Coronary artery (tissue), 2 donors: Measurements from ENCODE around the gene USP9X.
"Not testable (repeated sequence)": the region's sequence is repeated elsewhere in the genome, so short reads cannot be mapped to it uniquely, and the experiment has no call there.

Source experiments
- DNase-seq: peaks from one replicate; pipeline ENCODE4 v3.0.0-alpha.2; 2017; ENCODE audit warnings: low spot score
- H3K27ac ChIP-seq, 2 donors: fragments of 200-600 bp; sonication (generic); one replicate each; pipeline ENCODE4 v1.5.1; 2016 to 2019
- H3K4me3 ChIP-seq: fragments of 200-600 bp; sonication (generic); 2 replicates; pipeline ENCODE4 v1.5.1; 2016; ENCODE audit warnings: mild to moderate bottlenecking, moderate library complexity
- CTCF ChIP-seq: fragments of 200-600 bp; sonication (generic); IDR thresholded peaks from one replicate; pipeline ENCODE4 v1.5.1; 2019; ENCODE audit warnings: antibody characterized with exemption

Gene USP9X

DNA sequence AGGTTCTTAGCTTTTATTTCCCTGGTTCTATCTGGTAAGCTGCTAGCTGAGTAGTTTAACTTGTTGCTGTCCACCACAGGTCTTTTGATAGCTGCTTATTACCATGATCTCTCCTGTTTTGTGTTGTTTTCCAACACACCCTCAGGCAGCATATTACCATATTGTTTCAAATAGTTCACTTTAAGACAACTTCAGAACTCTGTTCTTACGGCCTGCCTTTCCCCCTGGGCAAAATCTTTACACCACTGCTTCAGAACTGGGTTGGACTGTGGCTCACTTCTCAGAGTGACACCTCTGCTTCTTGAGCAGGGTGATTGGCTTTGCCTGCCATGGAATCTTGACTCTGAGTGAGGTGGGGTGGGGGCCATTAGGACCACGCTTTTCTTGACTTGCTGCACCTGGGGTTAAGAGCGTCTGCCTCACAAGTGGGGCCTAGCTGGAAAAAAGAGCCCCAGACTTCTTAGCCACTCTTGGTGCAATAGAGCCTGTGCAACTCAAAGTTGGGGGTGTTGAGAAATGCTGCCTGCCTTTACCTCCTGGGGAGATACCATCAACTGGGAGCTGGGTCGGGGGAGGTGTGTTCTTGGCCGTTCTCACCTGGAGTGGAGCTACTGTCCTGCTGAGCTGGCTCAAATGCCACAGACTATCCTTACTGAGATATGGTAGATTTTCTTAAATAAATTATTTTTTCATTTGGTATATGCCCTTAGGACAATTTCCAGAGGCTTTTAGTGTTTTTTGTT, 23.4 kb downstream of the USP9X start:
- TF ChIP-seq CTCF, result no peak
- no peak for DNase-seq
- Histone ChIP-seq H3K27ac (no peak overlapping the region), H3K4me3 (no peak overlapping the region)

GRCh38 chrX:41110801-41111625, 25.8 kb downstream of the USP9X start:
- no peak for DNase-seq
- H3K27ac ChIP-seq, result no peak overlapping the region
- no peak for TF ChIP-seq CTCF

GRCh38 chrX:41115104-41115425, 29.8 kb downstream of the USP9X start:
- TF ChIP-seq CTCF, result peak; percentile 63
- DNase-seq, H3K27ac ChIP-seq: not testable (repeated sequence)

More at GRCh38 chrX:41110801-41111625, 25.8 kb downstream of the USP9X start:
- H3K4me3 ChIP-seq, result no peak overlapping the region

GRCh38 chrX:41116948-41117347, 31.7 kb downstream of the USP9X start:
- H3K4me3 ChIP-seq, result no peak overlapping the region
- no peak for DNase-seq
- H3K27ac ChIP-seq, result no peak overlapping the region
- TF ChIP-seq CTCF, result no peak

More at GRCh38 chrX:41115104-41115425, 29.8 kb downstream of the USP9X start:
- not testable (repeated sequence) for H3K4me3 ChIP-seq

DNA sequence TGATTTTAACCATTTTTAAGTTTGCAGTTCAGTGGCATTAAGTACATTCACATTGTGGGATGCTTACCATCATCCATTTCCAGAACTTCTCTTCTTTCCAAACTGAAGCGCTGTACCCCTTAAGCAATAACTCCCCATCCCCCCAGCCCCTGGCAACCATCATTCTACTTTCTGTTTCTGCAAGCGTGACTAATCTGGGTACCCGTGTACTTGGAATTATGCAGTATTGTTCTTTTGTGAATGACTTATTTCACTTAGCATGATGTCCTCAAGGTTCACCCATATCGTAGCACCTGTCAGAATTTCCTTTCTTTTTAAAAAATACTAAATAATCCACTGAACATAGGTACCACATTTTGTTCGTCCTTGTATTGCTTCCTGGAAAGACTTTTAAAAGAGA, 32.9 kb downstream of the USP9X start:
- no peak for DNase-seq
- Histone ChIP-seq H3K4me3 (no peak overlapping the region), H3K27ac (no peak overlapping the region)
- TF ChIP-seq CTCF, result no peak

DNA sequence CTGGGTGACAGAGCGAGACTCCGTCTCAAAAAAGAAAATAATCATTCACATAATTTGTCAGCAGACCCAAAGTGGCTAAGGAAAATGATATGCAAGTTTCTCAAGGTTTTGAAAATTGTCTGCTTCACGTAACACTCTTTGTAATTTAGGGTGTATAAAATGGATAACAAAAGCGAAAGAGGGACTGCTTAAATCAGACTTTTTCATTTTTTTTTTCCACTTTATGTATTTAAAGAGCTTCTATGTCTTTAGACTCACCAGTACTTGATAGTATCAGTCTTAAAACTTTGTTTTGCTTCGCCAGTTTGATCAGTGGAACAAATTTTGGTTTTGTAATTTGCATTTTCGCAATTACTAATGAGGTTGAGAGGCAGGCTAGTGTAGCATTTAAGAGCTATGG, 34.6 kb downstream of the USP9X start:
- Histone ChIP-seq H3K4me3 (no peak overlapping the region), H3K27ac (no peak overlapping the region)
- no peak for TF ChIP-seq CTCF
- DNase-seq, result no peak

DNA sequence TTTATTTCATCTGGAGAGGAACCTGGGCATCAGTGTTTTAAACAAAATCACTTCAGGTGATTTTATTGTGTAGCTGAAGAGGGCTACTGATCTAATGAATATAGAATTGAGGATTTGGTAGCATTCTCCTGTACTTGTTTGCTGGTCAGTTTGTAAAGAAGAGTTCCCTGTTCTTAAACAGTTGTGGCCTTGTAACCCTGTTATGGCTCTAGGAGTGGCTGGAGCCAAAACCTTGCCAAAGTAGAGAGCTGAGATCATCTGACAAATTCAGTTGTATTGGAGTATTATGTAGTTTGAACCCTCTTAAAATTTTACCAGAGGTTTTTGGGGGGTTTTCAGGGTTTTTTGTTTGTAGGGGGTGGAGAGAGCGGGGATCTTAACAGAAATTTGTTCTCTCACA, 36.5 kb downstream of the USP9X start:
- Histone ChIP-seq H3K27ac (no peak overlapping the region), H3K4me3 (no peak overlapping the region)
- TF ChIP-seq CTCF, result no peak
- DNase-seq, result no peak
